Measurements from ENCODE around the gene C22orf42. TPM values are rescaled to one million over a fixed set of nuclear protein-coding genes. Genes with fewer than 3 reads are reported as not detected.
A peak's percentile ranks its signal among the peaks of the same experiment; 100 is the strongest.

Gene C22orf42, protein sequence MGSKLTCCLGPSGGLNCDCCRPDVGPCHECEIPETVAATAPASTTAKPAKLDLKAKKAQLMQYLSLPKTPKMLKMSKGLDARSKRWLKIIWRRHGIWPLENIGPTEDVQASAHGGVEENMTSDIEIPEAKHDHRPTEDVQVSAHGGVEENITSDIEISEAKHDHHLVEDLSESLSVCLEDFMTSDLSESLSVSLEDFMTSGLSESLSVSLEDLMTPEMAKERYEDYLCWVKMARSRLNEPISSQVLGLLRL
- total RNA-seq (10 to 100 TPM in 1 of 2 donors, 1 to 10 TPM in 1; 4.0 to 15.6 TPM), polyA plus RNA-seq (ENCODE audit: insufficient read depth, low read depth, low replicate concordance) (13.3 TPM)
- long read RNA-seq, donor 1, result 0 reads
- long read RNA-seq, donor 2, result 0 reads

DNA sequence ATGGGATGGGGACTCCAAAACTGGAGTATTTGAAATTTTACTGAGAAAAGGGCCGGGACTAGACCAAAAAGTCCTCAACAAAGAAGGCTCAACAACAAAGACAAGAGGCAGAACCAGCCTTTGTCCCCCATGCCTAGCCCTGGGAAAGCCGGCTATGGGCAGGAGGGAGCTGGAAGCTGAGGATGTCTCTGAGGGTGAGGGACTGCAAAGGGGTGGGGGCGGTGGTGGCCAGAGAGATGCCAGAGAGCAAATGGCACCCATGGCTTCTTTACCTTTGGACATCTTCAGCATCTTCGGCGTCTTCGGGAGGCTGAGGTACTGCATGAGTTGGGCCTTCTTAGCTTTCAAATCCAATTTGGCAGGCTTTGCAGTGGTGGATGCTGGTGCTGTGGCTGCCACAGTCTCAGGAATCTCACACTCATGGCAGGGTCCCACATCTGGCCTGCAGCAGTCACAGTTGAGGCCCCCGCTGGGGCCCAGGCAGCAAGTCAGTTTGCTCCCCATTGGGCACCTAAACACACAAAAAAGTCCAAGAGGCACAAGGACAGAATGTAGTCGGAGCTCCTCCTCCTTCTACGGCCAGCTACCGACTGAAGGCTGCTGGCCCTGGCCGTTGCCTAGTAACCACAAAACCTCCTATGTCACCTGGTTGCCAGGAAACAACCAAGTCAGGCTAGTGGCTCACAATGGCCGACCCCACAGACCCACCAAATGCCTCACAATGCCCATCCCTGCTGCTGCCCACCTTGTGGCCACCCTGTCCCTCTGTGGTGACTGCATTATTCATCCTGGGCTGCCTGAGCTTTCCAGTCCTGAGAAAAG, at the start of gene C22orf42:
Gene C22orf42, minus strand, starts transcription at position 592 of the 822 bp plus-strand sequence. Its CDS starts 88 bp downstream, at position 504.
- intact Hi-C loops (cut with DNase I; ENCODE audit: low total_unique reads), result no loop called here
- Histone ChIP-seq H3K9me3 (no peaks in the 10 kb centered on the region), H3K36me3 (ENCODE audit: low read depth, missing control alignments) (no peaks in the 10 kb centered on the region), H3K4me1 (no peaks in the 10 kb centered on the region), H3K4me3 (no peak within 1 kb of the TSS), H3K27ac (no peak within 1 kb of the TSS), H3K27me3 (no peaks in the 10 kb centered on the region)
- 79 to 84% methylated on average over 7 to 12 of the region's 12 CpGs for WGBS, 2 donors
- no peak for DNase-seq
- no peak for TF ChIP-seq POLR2A (IDR thresholded peaks at IDR 0.05)
- TF ChIP-seq, protein P1, sequence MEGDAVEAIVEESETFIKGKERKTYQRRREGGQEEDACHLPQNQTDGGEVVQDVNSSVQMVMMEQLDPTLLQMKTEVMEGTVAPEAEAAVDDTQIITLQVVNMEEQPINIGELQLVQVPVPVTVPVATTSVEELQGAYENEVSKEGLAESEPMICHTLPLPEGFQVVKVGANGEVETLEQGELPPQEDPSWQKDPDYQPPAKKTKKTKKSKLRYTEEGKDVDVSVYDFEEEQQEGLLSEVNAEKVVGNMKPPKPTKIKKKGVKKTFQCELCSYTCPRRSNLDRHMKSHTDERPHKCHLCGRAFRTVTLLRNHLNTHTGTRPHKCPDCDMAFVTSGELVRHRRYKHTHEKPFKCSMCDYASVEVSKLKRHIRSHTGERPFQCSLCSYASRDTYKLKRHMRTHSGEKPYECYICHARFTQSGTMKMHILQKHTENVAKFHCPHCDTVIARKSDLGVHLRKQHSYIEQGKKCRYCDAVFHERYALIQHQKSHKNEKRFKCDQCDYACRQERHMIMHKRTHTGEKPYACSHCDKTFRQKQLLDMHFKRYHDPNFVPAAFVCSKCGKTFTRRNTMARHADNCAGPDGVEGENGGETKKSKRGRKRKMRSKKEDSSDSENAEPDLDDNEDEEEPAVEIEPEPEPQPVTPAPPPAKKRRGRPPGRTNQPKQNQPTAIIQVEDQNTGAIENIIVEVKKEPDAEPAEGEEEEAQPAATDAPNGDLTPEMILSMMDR (IDR thresholded peaks at IDR 0.05), result no peak

DNA sequence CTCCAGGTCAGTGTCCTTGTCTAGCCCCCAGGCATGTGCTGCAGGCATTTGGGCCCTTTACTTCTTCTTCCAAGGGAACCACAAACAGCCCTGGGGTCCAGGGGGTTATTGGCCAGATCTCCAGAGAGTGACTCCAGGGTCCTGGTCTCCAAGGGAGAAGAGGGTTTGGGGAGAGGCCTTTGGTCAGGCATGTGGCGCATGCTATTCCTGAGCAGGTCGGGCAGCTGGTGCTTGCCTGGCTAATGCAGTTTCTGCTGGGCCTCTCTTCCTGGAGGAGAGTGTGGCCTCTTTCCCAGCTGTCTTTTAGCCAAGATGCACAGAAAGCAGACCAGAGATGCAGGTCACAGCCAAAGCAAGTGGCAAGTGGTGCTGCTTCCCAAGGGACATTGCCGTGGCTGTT, 49.6 kb upstream of the C22orf42 start:
- no peak overlapping the region for H3K27ac ChIP-seq
- no peaks in the 10 kb centered on the region for H3K27me3 ChIP-seq
- no peaks in the 10 kb centered on the region for H3K36me3 ChIP-seq (ENCODE audit: low read depth, missing control alignments)
- no peak overlapping the region for H3K4me3 ChIP-seq
- H3K4me1 ChIP-seq, result no peaks in the 10 kb centered on the region
- 95 to 100% methylated on average over 1 to 3 of the region's 3 CpGs for WGBS, 2 donors
- TF ChIP-seq POLR2A (IDR thresholded peaks at IDR 0.05), result no peak
- TF ChIP-seq, protein P1 (IDR thresholded peaks at IDR 0.05), result no peak
- no peaks in the 10 kb centered on the region for H3K9me3 ChIP-seq
- intact Hi-C loops (cut with DNase I; ENCODE audit: low total_unique reads), result no loop called here
- no peak for DNase-seq

DNA sequence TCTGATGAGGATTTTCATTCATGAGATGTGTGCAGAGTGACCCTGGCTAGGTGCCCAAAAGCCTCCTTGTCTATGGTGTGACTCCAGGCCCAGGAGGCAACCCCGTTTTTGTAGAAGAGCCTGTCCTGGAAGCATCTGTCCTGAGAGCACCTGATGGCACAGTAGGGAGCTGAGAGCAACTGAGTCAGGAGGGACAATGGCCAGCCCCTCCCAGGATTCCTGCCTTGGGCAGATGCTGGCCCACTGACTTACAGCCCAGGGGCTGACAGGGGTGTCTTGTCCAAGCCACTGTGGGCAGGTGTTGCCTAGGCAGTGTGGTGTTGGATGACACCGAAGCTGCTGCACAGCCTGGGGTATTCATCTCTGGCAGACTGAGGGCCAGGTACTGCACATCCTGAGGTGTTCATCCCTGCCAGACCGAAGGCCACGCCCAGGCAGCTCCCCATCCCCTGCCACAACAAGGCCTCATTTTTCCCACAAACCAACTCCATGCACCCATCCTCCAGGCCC, 48.9 kb upstream of the C22orf42 start:
- H3K36me3 ChIP-seq (ENCODE audit: low read depth, missing control alignments), result no peaks in the 10 kb centered on the region
- H3K27me3 ChIP-seq, result no peaks in the 10 kb centered on the region
- H3K4me1 ChIP-seq, result no peaks in the 10 kb centered on the region
- no peaks in the 10 kb centered on the region for H3K9me3 ChIP-seq
- DNase-seq, result no peak
- no peak for TF ChIP-seq POLR2A (IDR thresholded peaks at IDR 0.05)
- TF ChIP-seq, protein P1 (IDR thresholded peaks at IDR 0.05), result no peak
- WGBS, 2 donors, result 78 to 85% methylated on average over 4 of the region's 4 CpGs
- H3K4me3 ChIP-seq, result no peak overlapping the region
- no peak overlapping the region for H3K27ac ChIP-seq
- intact Hi-C loops (cut with DNase I; ENCODE audit: low total_unique reads), result no loop called here

DNA sequence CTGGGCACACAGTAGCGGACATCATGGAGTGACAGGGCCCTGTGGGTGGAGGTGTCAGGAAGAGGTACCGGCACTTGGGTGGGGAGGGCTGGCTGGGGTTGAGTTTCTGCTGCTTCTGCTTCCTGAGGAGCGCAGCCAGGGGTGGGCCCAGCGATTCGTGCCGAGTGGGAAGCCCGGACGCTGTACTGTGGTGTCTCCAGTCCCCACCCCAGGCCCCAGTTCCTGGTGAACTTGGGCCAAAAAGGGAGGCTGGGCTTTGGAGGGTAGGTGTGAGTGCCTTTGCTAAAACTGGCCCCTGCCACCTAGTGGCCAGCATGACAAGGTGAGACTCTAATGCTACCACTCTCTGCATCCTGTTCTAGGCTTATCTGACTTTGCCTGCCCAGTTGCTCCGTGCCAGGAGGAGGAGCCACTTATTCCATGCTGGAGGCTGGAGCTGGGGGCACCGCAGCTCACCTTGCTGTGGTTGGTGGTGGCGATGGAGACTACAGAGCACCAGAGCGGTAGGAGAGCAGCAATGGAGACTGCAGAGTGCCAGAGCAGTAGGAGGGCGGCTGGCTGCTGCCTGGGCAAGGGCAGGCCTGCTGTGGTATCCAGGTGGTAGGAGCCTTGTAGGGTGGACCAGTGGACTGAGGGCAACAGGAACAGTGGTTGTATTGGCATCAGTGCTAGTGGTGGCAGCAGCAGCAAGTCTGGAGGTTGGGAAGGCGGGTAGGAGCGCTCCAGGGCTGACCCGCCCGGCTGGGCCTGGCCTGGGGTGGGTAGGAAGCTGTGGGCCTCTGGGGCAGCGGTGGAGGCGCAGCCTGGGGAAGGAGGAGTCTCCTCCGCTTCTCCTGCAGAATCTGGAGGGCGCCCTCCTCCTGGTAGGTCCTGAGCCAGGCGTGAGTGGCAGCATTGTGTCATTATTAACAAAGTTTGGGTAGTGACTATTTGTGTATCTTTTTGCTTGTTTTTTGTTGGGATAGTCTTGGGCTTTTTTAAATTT, 48.0 kb upstream of the C22orf42 start:
- H3K36me3 ChIP-seq (ENCODE audit: low read depth, missing control alignments), result no peaks in the 10 kb centered on the region
- 73 to 77% methylated on average over 20 to 22 of the region's 22 CpGs for WGBS, 2 donors
- TF ChIP-seq POLR2A (IDR thresholded peaks at IDR 0.05), result no peak
- TF ChIP-seq, protein P1 (IDR thresholded peaks at IDR 0.05), result peak in 2 of 3 experiments; percentile 16 to 35
- intact Hi-C loops (cut with DNase I; ENCODE audit: low total_unique reads), result no loop called here
- DNase-seq, result no peak
- no peak overlapping the region for H3K27ac ChIP-seq
- H3K9me3 ChIP-seq, result no peaks in the 10 kb centered on the region
- no peaks in the 10 kb centered on the region for H3K27me3 ChIP-seq
- no peak overlapping the region for H3K4me3 ChIP-seq
- H3K4me1 ChIP-seq, result no peaks in the 10 kb centered on the region
